Sigmoid colon (tissue), 7 donors: ENCODE measurements around the gene IGF2. TPM values are rescaled to one million over a fixed set of nuclear protein-coding genes. Genes with fewer than 3 reads are reported as not detected.
"Not testable (repeated sequence)": the region's sequence is repeated elsewhere in the genome, so short reads cannot be mapped to it uniquely, and the experiment has no call there.

Source experiments
- DNase-seq: peaks from one replicate; pipeline ENCODE4 v3.0.0-alpha.2; 2019
- H3K27ac ChIP-seq, 4 donors: fragments of 200-600 bp; sonication (generic); one replicate each; pipeline ENCODE4 v1.5.1; 2016 to 2019; ENCODE audit warnings: mild to moderate bottlenecking in 1 of 4
- H3K27me3 ChIP-seq, 3 donors: fragments of 200-600 bp; sonication (generic); one replicate each; pipeline ENCODE4 v1.5.1; 2019; ENCODE audit warnings: mild to moderate bottlenecking in 1 of 3
- H3K36me3 ChIP-seq, 4 donors: fragments of 200-600 bp; sonication (generic); one replicate each; pipeline ENCODE4 v1.5.1; 2016 to 2019
- H3K4me1 ChIP-seq, 4 donors: fragments of 200-600 bp; sonication (generic); one replicate each; pipeline ENCODE4 v1.5.1; 2017 to 2019
- H3K4me3 ChIP-seq, 4 donors: fragments of 200-600 bp; sonication (generic); one replicate each; pipeline ENCODE4 v1.5.1; 2017 to 2019; ENCODE audit warnings: mild to moderate bottlenecking in 2 of 4, moderate library complexity in 1 of 4
- H3K9me3 ChIP-seq, 4 donors: fragments of 200-600 bp in 3 of 4; sonication (generic) in 3 of 4; one replicate each; pipeline versions ENCODE4 v1.5.1 to v1.6.1; 2013 to 2019
- EP300 ChIP-seq, 4 donors: sonication (generic); formaldehyde crosslinking; IDR thresholded peaks; one replicate each; pipeline ENCODE4 v1.6.1; 2017; ENCODE audit warnings: antibody characterized with exemption in 4 of 4
- POLR2A ChIP-seq, 2 donors: fragments of 450-650 bp; IDR thresholded peaks; one replicate each; pipeline ENCODE4 v1.6.1; 2016; ENCODE audit warnings: antibody characterized with exemption in 2 of 2, mild to moderate bottlenecking in 2 of 2, moderate library complexity in 2 of 2
- POLR2AphosphoS5 ChIP-seq, 4 donors: sonication (generic); formaldehyde crosslinking; IDR thresholded peaks; one replicate each; pipeline ENCODE4 v1.6.1; 2017; ENCODE audit warnings: antibody characterized with exemption in 4 of 4
- WGBS, 2 donors: extraction: QIAGEN DNeasy Blood & Tissue Kit; methylation state at CpG; one replicate each; pipeline ENCODE4 v1.1.7; 2013; 5-methylcytosine and 5-hydroxymethylcytosine counted together
- intact Hi-C: fragments of 100-400 bp; cut with DNase I; formaldehyde crosslinking; loops from one replicate; pipeline ENCODE4 v1.15.1; 2023
- polyA plus RNA-seq, 3 donors: library from polyadenylated mRNA; stranded (reverse); fragments of 200-250 nt; gene quantifications; one replicate each; pipeline ENCODE4 v1.2.3, GENCODE V29; 2013
- total RNA-seq, 4 donors: library from RNA; depleted of rRNA; stranded (reverse); fragments of >200 nt; gene quantifications; one replicate each; pipeline ENCODE4 v1.1.0, GENCODE V29; 2016
- TF ChIP-seq, protein P1 (sequence below), 4 experiments: fragments of 450-650 bp in 3 of 4; fragments of 200-600 bp in 1 of 4; IDR thresholded peaks; one replicate each; pipeline ENCODE4 v1.5.1; 2016 to 2019; ENCODE audit warnings: antibody characterized with exemption in 4 of 4, mild to moderate bottlenecking in 3 of 4, moderate library complexity in 2 of 4
- donor health status: healthy with polysubstance abuse.
- donor health status: Bipolar disorder and iron deficiency.
- donor health status: healthy.

The IGF2 gene
- total and polyA plus RNA-seq, 7 donors: 1.6 to 63.1 (median 13.9) TPM

GRCh38 chr11:2180347-2180746 is 41.2 kb upstream of the IGF2 start:
- Histone ChIP-seq H3K4me1 (no peaks in the 10 kb centered on the region), H3K9me3 (no peaks in the 10 kb centered on the region), H3K36me3 (no peaks in the 10 kb centered on the region), H3K27ac (no peak overlapping the region), H3K27me3 (peaks cover 0 to 27% (median 0%) of the 10 kb centered on the region in 3 donors), H3K4me3 (no peak overlapping the region)
- no peak for DNase-seq
- 74 to 83% methylated on average over 15 of the region's 15 CpGs for WGBS, 2 donors
- TF ChIP-seq, protein P1, sequence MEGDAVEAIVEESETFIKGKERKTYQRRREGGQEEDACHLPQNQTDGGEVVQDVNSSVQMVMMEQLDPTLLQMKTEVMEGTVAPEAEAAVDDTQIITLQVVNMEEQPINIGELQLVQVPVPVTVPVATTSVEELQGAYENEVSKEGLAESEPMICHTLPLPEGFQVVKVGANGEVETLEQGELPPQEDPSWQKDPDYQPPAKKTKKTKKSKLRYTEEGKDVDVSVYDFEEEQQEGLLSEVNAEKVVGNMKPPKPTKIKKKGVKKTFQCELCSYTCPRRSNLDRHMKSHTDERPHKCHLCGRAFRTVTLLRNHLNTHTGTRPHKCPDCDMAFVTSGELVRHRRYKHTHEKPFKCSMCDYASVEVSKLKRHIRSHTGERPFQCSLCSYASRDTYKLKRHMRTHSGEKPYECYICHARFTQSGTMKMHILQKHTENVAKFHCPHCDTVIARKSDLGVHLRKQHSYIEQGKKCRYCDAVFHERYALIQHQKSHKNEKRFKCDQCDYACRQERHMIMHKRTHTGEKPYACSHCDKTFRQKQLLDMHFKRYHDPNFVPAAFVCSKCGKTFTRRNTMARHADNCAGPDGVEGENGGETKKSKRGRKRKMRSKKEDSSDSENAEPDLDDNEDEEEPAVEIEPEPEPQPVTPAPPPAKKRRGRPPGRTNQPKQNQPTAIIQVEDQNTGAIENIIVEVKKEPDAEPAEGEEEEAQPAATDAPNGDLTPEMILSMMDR (IDR thresholded peaks at IDR 0.05): no peak
- TF ChIP-seq EP300 (IDR thresholded peaks at IDR 0.05) (no peak), POLR2A (IDR thresholded peaks at IDR 0.05) (no peak), POLR2AphosphoS5 (IDR thresholded peaks at IDR 0.05) (no peak)
- intact Hi-C loops: no loop called here

DNA sequence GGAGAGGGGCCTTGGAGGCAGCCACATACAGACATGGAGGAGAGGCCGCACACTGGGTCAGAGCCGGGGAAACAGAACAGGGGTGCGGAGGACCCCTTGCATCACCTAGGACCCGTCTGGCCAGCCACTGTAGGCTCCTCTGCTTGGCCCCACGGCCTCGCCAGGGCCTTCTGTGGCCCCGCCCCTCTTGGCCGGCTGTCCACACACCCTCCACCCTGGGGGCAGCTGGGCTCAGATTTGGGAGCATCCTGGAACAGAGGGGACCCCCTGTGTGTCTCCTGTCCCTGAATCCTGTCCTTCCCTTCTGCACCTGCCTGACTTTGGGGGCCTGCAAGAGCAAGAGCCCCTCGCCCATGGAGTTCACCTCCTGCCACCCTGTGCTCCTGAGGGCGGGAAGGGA is 40.3 kb upstream of the IGF2 start:
- intact Hi-C loops: no loop called here
- no peak overlapping the region for H3K4me3 ChIP-seq
- no peaks in the 10 kb centered on the region for H3K9me3 ChIP-seq
- H3K27ac ChIP-seq: no peak overlapping the region
- DNase-seq: no peak
- no peak for TF ChIP-seq POLR2AphosphoS5 (IDR thresholded peaks at IDR 0.05)
- TF ChIP-seq POLR2A (IDR thresholded peaks at IDR 0.05): no peak
- no peak for TF ChIP-seq EP300 (IDR thresholded peaks at IDR 0.05)
- 55 to 86% methylated on average over 10 of the region's 10 CpGs for WGBS, 2 donors
- H3K4me1 ChIP-seq: no peaks in the 10 kb centered on the region
- H3K27me3 ChIP-seq: peaks cover 0 to 25% (median 0%) of the 10 kb centered on the region in 3 donors
- H3K36me3 ChIP-seq: no peaks in the 10 kb centered on the region

GRCh38 chr11:2178906-2179494 is 39.8 kb upstream of the IGF2 start:
- Histone ChIP-seq H3K4me1 (no peaks in the 10 kb centered on the region), H3K9me3 (no peaks in the 10 kb centered on the region), H3K4me3 (no peak overlapping the region), H3K36me3 (no peaks in the 10 kb centered on the region), H3K27me3 (peaks cover 0 to 25% (median 0%) of the 10 kb centered on the region in 3 donors), H3K27ac (no peak overlapping the region)
- intact Hi-C loops: no loop called here
- TF ChIP-seq, protein P1 (IDR thresholded peaks at IDR 0.05): no peak
- no peak for TF ChIP-seq POLR2AphosphoS5 (IDR thresholded peaks at IDR 0.05)
- no peak for TF ChIP-seq EP300 (IDR thresholded peaks at IDR 0.05)
- TF ChIP-seq POLR2A (IDR thresholded peaks at IDR 0.05): no peak
- 24 to 57% methylated on average over 16 of the region's 16 CpGs for WGBS, 2 donors
- no peak for DNase-seq

DNA sequence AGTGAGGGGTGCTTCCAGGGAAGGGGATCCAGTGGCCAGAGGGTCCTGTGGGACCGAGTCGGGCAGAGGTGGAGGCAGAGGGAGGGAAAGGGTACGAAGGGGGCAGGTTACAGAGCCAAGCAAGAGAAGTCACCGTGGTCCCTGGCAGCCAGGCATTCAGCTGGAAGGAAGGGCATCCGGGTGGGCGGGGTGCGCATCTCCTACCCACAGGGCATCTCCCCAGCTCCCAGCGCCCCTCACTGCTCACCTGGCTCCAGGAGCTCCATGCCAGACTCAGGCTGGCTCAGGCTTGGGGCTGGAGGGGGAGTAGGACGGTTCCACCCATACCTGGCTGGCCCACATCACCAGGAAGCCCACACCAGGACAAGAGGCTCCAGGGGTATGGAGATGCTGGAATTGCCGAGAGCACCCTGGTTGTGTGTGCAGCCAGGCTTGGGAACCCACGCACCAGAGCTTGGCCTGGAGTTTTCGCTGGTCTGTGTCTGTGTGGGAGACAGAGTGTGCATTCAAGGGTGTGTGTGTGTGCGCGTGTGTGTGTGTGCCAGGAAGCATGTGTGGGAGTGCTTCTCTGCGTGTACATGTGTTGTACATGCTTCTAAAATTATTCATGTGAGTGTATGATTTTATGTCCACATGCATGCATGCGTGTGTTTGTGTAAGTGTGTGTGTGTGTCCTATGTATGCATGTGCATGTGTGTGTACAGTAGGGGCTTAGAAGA is 39.0 kb upstream of the IGF2 start:
- H3K27me3 ChIP-seq: peaks cover 0 to 25% (median 0%) of the 10 kb centered on the region in 3 donors
- DNase-seq, intact Hi-C loops, H3K4me3 ChIP-seq, H3K36me3 ChIP-seq, H3K27ac ChIP-seq, H3K4me1 ChIP-seq, H3K9me3 ChIP-seq: not testable (repeated sequence)
- WGBS, 2 donors: 73 to 83% methylated on average over 15 to 16 of the region's 16 CpGs

DNA sequence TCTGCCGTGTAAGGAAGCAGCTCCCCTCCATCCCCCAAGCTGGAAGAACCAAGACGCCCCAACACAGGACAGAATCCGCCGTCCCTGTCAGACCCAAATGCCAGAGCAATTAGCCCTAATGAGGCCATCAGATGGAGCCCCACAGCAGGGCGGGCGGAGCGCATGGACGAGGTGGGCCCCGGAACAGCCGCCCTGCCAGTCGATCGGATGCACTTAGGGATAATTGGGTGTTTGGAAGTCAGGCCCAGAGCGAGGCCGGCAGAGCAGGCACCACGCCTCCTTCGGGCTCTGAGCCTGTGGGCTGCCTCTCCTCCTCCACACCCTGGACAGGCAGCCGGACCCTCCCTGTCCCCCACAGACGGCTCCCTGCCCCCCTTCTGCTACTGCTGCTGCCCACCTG is 37.9 kb upstream of the IGF2 start:
- DNase-seq: no peak
- 36 to 67% methylated on average over 18 of the region's 18 CpGs for WGBS, 2 donors
- H3K9me3 ChIP-seq: no peaks in the 10 kb centered on the region
- intact Hi-C loops: no loop called here
- no peak overlapping the region for H3K27ac ChIP-seq
- no peaks in the 10 kb centered on the region for H3K36me3 ChIP-seq
- no peaks in the 10 kb centered on the region for H3K4me1 ChIP-seq
- peaks cover 0 to 22% (median 0%) of the 10 kb centered on the region in 3 donors for H3K27me3 ChIP-seq
- H3K4me3 ChIP-seq: no peak overlapping the region
- no peak for TF ChIP-seq EP300 (IDR thresholded peaks at IDR 0.05)

DNA sequence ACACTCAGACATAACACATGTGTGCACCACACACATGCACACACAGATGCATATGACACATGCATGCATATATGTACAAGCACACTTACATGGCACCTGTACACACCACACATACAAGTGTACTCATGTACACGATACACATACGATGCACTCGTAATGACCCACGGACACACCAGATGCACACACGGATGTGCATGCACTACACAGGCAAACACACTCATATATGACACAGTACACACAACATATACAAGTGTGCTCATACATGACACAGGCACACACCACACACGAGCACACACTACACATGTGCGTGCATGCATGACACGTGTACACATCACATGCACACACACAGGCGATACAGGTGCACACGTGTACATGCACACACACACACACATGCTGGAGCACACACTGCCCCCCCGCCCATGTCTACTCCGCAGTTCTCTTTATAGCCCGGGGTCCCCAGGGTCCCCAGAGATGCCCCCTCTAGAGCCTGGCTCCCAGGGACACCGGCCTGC is 37.3 kb upstream of the IGF2 start:
- WGBS, 2 donors: 88 to 95% methylated on average over 14 of the region's 14 CpGs
- Histone ChIP-seq H3K4me1 (no peaks in the 10 kb centered on the region), H3K27ac (no peak overlapping the region), H3K27me3 (peaks cover 0 to 16% (median 0%) of the 10 kb centered on the region in 3 donors), H3K36me3 (no peaks in the 10 kb centered on the region), H3K4me3 (no peak overlapping the region), H3K9me3 (no peaks in the 10 kb centered on the region)
- intact Hi-C loops: no loop called here
- TF ChIP-seq POLR2A (IDR thresholded peaks at IDR 0.05) (no peak), EP300 (IDR thresholded peaks at IDR 0.05) (no peak), POLR2AphosphoS5 (IDR thresholded peaks at IDR 0.05) (no peak)
- TF ChIP-seq, protein P1 (IDR thresholded peaks at IDR 0.05): no peak
- no peak for DNase-seq
